ENCODE results near the gene NMNAT2.
"Not testable (repeated sequence)": the region's sequence is repeated elsewhere in the genome, so short reads cannot be mapped to it uniquely, and the experiment has no call there.

The NMNAT2 gene

DNA sequence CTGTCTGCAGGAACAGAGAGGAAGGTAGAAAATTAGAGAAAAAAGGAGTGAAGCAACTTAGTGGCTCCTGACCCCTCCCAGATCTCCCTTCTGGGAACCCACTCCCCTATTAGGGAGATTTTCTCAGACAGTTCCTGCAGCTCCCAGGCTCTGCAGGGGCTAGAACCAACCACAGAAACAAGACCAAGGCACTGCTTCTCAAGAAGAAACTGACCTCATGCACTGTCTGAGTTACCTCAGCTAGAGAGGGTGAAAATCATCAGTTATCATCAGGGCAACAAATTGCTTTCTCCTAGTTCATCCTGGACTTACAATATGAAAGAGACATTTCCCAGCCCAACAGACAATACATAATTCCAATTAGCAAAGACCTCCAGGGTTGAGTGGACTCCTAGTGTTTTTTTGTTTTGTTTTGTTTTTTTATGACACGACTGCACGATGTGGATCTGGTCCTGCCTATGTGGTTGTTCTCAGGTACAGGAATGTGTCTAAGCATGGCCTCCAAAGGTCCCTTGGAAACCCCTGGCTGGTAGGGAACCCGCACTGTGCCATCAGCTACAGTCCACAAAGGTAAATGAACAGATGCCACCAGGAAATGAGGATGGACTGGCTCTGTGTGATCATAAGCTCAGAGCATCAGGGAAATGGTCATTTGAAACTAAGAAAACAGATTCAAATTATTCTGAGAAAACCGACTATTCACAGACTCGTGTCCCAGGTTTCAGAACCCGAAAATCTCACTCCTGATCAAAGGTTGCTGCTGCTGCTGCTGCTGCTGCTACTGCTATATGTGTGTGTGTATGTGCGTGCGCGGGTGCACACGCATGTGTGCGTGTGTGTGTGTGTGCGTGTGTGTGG lies 166.8 kb downstream of the NMNAT2 start:
- DNase-seq, result no peak

DNA sequence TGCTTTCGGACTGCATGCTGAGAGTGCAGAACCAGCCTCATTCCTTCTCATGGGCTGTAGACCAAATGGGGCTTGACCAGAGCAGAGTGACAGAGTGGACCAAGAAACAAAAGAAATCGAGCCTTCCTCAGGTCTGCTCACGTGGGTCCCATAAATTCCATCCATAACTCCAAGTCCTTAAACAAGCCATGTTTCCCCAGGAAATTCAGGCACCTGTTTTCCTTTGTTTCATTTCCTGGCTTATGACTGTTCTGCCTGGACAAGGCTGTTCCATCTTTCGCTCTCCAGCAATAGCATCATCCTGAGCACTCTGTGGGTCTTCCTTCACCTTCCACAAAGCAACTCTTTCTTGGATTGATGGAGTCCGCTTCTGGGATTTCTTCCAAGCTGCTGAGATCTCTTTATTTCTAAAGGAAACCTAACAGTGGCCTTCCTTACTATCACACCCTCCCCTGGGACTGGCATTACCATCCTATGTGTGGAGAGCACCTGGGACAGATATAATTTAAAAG lies 168.2 kb downstream of the NMNAT2 start:
- no peak for DNase-seq

DNA sequence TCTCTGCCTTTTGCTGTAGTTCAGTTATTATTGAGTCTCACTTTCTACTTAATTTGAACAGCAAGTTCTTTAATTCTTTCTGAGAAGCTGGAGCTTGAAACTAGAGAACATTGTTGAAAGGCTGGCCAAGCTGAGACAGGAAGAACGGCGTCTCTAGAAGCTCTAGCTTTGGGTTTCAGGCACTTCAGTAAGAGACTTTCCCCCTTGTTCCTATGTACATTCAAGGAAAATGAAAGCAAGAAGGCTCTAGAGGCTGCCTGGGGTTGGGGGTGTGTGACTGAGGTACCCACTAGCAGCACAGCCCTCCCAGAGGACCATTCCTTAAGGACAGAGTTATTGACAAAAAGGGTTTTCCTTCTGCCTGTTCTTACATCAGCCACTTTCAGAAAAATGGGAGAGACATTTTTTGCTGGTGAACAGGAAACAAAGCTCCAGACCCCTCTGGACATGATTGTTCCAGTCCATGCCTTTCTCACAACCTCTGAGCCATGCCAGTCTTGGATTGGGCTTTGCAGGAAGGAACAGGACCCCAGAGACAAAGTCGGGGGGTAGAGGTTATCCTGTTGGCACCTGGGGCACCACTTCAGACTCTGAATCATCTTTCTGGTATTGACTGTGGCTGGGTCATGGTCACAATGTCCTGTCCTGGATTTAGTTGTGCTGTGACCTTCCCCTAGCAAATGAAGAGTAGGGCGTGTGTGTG lies 169.0 kb downstream of the NMNAT2 start:
- no peak for DNase-seq

DNA sequence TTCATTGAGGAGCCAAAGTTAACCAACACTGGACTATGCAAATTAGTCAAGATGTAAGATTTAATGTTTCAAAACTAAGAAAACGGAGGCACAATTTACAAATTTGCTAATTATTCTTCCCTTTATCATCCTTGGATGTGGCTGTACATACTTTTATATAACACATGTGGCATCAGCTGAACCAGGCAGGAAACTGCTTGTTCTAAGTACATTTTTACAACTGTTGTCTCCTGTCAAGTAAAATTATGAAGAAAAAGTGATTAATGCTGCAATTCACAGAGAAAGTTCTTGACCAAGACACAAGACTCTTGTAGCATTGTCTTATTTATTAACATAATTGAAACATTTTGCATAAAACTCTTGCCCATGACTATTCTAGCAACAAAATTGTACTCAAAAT lies 170.2 kb downstream of the NMNAT2 start:
- no peak for DNase-seq

DNA sequence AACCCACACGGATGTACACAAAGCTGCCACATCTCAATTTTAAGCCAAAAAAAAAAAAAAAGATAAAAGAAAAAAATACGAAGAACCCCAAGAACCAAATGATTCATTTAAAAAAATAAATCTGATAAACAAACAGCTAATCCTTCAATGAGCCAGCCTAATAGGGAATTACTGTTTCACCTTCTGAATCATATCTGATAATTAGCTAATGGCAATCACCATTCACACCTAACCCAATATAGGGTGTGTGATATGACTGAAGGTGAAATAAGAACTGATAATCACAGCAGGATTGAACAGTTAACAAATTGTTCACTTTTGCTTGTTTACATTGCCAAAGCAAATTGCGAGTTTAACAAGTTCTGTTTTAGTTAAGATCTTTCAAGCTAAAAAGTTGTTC lies 170.7 kb downstream of the NMNAT2 start:
- no peak for DNase-seq

DNA sequence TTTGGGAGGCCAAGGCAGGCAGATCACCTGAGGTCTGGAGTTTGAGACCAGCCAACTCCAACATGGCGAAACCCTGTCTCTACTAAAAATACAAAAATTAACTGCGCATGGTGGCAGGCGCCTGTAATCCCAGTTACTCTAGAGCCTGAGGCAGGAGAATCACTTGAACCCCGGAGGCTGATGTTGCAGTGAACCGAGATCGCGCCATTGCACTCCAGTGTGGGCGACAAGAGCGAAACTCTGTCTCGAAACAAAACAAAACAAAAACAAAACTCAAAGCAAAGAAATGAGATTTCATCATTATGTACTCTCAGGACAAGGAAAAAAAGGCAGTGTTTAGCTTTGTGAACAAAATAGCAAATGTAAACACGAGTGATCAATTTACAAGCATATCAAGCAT lies 171.1 kb downstream of the NMNAT2 start:
- DNase-seq, result no peak

DNA sequence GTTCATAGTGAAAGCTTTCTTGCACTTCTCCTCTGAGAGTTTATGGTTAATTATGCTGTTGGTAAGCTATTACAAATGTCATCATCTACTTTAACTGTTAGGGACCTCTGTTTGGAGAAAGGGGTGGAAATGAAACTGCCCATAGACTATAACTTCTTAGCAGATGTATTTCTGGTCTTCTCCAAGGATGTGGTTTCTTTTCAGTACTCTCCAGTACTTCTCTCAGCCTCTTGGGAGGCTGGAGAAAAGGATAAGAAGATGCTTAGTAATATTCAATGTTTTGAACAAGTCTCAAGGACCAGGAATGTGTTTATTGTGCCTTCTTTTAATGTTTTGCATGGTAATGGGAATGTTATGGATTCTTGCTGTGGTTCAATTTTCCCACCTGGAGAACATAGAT lies 171.7 kb downstream of the NMNAT2 start:
- DNase-seq, result no peak

DNA sequence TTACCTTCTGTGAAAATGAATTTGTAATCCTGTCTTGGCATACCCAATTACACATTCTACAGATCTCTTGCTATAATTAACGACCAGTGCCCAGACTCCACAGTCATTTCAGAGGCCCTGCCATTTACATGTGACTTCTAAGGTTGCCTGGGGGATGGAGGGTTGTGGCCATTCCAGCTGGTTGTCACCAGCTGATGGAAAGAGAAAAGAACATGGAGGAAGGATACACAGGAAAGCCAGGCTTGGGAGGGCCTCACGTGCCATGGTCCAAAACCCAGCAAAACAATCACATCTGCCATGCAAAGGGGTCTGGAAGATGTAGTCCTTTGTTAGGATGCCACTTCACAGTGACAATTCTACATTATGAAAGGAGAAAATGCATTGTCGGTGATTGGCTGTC lies 172.8 kb downstream of the NMNAT2 start:
- DNase-seq, result no peak

DNA sequence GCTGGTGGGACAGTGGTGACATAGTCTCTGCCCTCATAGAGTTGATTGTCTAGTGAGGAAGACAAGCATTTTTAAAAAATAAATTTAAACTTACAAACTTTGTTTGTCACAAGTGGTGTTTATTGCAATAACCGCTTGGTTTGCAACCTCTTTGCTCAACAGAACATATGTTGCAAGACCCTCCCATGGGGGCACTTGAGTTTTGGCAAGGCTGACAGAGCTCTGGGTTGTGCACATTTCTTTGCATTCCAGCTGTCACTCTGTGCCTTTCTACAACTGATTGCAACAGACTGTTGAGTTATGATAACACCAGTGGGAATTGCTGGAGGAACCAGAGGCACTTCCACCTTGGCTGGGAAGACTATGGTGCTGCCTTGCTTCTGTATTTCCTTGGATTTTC lies 173.7 kb downstream of the NMNAT2 start:
- peak; percentile 83 for DNase-seq

DNA sequence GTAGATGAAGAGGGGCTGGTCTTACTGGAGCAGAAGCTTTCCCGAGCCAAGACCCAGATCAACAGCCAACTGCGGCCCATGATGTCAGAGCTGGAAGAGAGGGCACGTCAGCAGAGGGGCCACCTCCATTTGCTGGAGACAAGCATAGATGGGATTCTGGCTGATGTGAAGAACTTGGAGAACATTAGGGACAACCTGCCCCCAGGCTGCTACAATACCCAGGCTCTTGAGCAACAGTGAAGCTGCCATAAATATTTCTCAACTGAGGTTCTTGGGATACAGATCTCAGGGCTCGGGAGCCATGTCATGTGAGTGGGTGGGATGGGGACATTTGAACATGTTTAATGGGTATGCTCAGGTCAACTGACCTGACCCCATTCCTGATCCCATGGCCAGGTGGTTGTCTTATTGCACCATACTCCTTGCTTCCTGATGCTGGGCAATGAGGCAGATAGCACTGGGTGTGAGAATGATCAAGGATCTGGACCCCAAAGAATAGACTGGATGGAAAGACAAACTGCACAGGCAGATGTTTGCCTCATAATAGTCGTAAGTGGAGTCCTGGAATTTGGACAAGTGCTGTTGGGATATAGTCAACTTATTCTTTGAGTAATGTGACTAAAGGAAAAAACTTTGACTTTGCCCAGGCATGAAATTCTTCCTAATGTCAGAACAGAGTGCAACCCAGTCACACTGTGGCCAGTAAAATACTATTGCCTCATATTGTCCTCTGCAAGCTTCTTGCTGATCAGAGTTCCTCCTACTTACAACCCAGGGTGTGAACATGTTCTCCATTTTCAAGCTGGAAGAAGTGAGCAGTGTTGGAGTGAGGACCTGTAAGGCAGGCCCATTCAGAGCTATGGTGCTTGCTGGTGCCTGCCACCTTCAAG lies 174.8 kb downstream of the NMNAT2 start:
- no peak for DNase-seq

DNA sequence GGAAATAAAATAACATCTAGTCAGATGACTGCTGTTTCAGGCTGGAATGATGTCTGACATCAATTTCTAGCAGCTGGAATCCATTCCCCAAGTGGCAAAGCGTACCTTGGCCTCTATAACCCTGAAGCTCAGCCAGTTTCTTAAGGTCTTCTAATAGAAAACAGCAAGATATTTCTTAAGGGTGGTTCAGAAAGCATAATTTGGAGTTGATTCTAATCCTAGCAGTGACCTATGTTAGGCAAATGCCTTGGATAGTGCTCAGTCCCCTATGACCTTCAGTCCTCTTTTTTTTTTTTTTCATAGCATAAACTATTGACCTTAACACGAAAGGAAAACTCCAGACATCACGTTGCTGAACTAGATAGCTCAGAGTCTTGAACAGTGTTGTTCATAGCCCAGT lies 175.6 kb downstream of the NMNAT2 start:
- no peak for DNase-seq

DNA sequence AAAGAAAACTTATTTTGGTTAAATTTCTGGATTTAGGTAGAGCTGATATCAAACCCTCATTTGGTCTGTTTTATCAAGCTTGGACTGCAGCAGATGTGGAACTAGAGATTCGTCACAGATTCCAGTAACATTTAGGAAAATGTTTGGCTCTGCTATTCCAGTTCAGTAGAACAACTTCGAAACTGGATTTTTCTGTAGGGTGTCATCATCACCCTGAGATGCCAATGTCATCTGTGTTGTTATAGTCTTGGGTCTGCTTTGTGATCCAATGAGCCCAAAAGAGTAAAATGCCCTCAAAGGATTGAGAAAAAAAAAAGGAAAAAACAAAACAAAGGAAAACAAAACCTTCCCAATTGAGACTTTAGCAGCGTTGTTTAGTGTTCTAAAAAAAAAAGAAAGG lies 176.7 kb downstream of the NMNAT2 start:
- no peak for DNase-seq

DNA sequence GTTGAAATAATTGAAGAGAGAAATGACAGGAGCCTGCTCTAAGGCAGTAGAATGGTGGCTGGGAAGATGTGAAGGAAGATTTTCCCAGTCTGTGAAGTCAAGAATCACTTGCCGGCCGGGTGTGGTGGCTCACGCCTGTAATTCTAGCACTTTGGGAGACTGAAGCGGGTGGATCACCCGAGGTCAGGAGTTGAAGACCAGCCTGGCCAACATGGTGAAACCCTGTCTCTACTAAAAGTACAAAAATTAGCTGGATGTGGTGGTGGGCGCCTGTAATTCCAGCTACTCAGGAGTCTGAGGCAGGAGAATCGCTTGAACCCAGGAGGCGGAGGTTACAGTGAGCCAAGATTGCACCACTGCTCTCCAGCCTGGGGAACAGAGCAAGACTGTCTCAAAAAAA lies 177.3 kb downstream of the NMNAT2 start:
- not testable (repeated sequence) for DNase-seq

DNA sequence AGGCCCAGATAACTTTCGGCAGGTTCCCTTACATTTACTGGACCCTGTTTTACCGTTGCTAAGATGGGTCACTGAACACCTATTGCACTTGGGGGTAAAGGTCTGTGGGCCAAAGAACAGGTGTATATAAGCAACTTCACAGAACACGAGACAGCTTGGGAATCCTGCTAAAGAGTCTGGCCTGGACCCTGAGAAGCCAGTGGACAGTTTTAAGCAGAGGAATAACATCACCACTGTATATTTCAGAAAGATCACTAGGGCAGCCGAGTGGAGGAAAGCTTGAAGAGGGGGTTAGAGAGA lies 177.7 kb downstream of the NMNAT2 start:
- no peak for DNase-seq

DNA sequence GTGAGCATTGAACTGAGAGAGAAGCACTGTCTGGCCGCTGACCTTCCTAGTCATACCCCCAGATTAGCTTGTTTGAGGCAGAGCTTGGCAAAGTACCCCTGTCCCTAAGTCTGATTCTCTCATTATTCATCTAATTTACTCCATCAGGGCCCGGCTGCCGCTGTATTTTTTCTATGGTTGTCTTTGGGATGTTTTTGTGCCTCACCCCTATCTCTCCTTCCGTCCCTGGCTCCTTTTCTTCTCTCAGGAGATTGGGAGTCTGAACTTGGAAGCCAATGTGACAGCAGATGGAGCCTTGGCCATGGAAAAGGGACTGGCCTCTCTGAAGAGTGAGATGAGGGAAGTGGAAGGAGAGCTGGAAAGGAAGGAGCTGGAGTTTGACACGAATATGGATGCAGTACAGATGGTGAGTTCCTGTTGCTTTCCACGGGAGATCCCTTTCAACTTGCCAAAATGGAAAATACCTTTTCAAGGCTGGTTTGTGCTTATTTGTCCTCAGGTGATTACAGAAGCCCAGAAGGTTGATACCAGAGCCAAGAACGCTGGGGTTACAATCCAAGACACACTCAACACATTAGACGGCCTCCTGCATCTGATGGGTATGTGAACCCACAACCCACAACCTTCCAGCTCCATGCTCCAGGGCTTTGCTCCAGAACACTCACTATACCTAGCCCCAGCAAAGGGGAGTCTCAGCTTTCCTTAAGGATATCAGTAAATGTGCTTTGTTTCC lies 178.2 kb downstream of the NMNAT2 start:
- peak; percentile 43 for DNase-seq

DNA sequence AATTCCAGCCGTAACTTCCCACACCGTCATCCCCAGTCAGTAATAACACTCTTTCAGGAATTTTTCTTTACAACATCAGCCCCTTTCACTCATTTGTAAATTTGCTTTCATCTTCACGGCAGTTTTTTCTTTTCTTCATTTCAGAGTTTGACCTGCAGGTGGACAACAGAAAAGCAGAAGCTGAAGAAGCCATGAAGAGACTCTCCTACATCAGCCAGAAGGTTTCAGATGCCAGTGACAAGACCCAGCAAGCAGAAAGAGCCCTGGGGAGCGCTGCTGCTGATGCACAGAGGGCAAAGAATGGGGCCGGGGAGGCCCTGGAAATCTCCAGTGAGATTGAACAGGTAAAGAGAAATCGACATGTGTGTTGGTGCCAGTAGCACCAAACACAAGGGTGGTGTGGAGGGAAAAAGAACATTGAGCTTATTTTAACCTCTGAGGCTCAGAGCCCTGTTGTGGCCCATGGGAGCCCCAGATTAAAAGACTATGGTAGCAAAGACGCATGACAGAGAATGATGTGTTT lies 178.9 kb downstream of the NMNAT2 start:
- no peak for DNase-seq

DNA sequence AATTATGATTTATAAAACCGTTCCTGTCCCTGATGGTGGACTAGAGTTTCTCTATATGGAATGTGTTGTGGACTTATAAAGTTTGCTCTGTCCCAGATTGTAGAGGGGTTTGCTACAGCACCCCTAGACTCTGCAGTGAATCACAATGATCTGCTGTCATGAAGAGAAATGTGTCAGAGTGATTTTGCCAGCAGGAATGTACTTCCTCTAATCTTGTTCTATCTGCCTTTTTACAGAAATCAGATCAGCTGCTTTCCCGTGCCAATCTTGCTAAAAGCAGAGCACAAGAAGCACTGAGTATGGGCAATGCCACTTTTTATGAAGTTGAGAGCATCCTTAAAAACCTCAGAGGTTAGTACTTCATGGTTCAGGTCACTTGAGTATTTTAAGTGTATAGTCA lies 180.1 kb downstream of the NMNAT2 start:
- DNase-seq, result no peak

DNA sequence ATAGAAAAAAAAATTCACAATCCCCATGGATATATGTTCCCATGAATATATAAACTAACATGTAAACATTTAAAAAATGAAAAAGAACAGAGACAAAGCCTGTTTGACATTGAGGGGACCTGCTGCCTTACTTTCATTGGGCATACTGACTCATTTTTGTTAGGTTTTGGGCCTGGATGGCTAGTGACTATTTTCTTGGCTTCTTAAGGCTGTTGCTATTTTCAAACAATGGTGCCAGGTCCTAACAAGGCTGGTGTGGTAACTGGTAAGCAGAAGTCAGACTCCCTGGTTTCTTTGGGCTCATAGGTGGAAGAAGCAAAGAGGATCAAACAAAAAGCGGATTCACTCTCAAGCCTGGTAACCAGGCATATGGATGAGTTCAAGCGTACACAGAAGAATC lies 181.1 kb downstream of the NMNAT2 start:
- no peak for DNase-seq

DNA sequence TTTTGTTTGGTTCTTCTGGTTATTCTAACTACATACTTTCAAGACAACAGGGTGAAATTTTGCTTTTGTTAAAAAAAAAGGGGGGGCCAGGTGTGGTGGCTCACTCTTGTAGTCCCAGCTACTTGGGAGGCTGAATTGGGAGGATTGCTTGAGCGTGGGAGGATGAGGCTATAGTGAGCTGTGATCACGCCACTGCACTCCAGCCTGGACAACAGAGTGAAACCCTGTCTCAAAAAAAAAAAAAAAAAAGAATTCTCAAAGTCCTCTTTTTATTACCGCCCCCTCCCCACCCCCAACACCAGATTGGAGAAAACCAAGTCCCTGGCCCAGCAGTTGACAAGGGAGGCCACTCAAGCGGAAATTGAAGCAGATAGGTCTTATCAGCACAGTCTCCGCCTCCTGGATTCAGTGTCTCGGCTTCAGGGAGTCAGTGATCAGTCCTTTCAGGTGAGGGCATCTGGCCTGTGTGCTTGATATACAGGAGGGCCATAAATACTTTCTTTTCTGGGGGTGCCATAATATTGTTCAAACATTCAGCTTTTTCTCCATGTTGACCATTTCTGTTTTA lies 181.9 kb downstream of the NMNAT2 start:
- no peak for DNase-seq

DNA sequence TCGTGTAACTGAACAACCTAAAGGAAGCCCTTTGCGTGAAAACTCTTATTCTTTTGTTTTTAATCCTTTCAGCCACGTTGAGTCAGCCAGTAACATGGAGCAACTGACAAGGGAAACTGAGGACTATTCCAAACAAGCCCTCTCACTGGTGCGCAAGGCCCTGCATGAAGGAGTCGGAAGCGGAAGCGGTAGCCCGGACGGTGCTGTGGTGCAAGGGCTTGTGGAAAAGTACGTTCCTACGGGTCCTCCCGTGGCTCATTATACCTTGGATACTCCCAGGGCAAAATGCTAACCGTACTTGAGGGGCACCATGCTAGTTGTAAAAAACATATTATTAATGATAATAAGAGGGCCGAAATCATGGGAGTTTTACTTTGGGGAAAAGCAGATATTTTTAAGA lies 182.7 kb downstream of the NMNAT2 start:
- DNase-seq, result no peak

DNA sequence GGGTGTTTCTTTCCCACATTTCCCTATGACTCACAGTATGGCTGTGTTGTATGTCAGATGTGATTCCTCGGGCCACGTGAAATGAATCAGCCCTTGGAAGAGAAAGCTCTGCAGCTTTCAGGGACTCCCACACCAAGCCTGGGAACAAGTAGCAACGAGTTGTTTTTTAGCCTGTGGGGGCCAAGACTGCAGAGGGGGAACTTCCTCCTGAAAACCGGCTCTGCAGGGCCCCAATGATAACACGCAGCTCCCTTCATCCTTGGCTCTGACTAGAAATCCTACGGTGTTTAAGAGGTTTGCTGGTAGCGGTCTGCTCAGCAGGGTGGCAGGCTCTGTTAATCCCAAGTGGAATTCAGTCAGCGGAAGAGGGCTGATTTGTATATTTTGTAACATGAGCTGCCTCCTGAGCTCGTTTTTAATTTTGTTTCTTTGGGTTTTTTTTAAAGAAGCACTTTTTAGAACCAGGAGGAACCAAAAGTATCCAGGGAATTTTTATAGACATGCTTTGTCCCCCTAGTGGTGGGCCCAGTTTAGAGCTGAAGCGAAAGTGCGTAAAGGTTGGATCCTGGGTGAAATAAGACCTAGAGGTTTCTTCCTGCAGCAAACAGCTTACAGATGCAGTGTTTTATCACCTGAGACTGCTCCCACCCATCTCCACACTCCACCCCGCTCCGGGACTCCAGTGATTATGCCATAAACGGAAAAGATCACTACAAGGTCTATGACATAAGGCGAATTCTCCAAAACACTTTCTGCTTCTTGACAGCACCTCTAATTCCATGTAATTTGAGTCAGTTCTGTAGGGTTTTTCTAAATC lies 183.3 kb downstream of the NMNAT2 start:
- DNase-seq, result peak; percentile 89
